HepG2 (cell line): ENCODE measurements around the gene CDHR5. TPM values are rescaled to one million over a fixed set of nuclear protein-coding genes. Genes with fewer than 3 reads are reported as not detected.

Experiments
- IRF2 ChIP-seq: IDR thresholded peaks from 2 replicates; pipeline ENCODE4 v1.6.1; 2018; ENCODE audit warnings: missing genetic modification reagents, missing compliant biosample characterization
- JUND ChIP-seq: sonication (generic); formaldehyde crosslinking; IDR thresholded peaks from 2 replicates; pipeline ENCODE4 v1.8.0; 2022; ENCODE audit warnings: mild to moderate bottlenecking, missing genetic modification reagents
- NFRKB ChIP-seq: fragments of 450-650 bp; IDR thresholded peaks from 2 replicates; pipeline ENCODE4 v1.6.1; 2017
- RXRB ChIP-seq: IDR thresholded peaks from 2 replicates; pipeline ENCODE4 v1.6.1; 2016; ENCODE audit warnings: borderline replicate concordance, missing genetic modification reagents, missing compliant biosample characterization
- SMC3 ChIP-seq: IDR thresholded peaks from 2 replicates; pipeline ENCODE4 v1.6.1; 2011; ENCODE audit warnings: low read length, improper control_type of control experiment
- SPEN ChIP-seq: sonication (generic); formaldehyde crosslinking; IDR thresholded peaks from 2 replicates; pipeline ENCODE4 v1.5.1; 2020; ENCODE audit warnings: low read depth, mild to moderate bottlenecking, missing genetic modification reagents
- ZNF44 ChIP-seq: sonication (generic); formaldehyde crosslinking; IDR thresholded peaks from 2 replicates; pipeline ENCODE4 v1.5.1; 2020; ENCODE audit warnings: mild to moderate bottlenecking, missing genetic modification reagents
- ZNF530 ChIP-seq: sonication (generic); formaldehyde crosslinking; IDR thresholded peaks from 2 replicates; pipeline ENCODE4 v1.5.0; 2020; ENCODE audit warnings: low read depth, mild to moderate bottlenecking, missing genetic modification reagents
- ZNF878 ChIP-seq: sonication (generic); formaldehyde crosslinking; IDR thresholded peaks from 2 replicates; pipeline ENCODE4 v1.8.1; 2023; ENCODE audit warnings: mild to moderate bottlenecking, missing genetic modification reagents, moderate library complexity
- ZSCAN12 ChIP-seq: sonication (generic); formaldehyde crosslinking; IDR thresholded peaks from 2 replicates; pipeline ENCODE4 v1.9.0; 2021; ENCODE audit warnings: mild to moderate bottlenecking, missing genetic modification reagents
- ZSCAN22 ChIP-seq: sonication (generic); formaldehyde crosslinking; IDR thresholded peaks from 2 replicates; pipeline ENCODE4 v1.4.0; 2020; ENCODE audit warnings: mild to moderate bottlenecking, missing genetic modification reagents
- polyA plus RNA-seq, 8 experiments: library from polyadenylated mRNA; depleted of rRNA in 3 of 8; stranded (reverse) in 7 of 8; unstranded in 1 of 8; fragments of >200 nt; fragmentation: Illumina TruSeq in 4 of 8; extraction: Trizol in 4 of 8; gene quantifications; 2 replicates each; pipeline versions ENCODE4 v1.2.1 to v1.2.3, GENCODE V29; 2011 to 2016; ENCODE audit warnings: low read depth in 4 of 8, missing spikeins in 1 of 8, mixed read lengths in 1 of 8; ENCODE audit not compliant: insufficient read depth in 1 of 8
- total RNA-seq, 5 experiments: library from RNA; depleted of rRNA; stranded (reverse); fragments of >200 nt; fragmentation: Illumina TruSeq; extraction: Trizol; gene quantifications; 2 replicates each; pipeline ENCODE4 v1.2.3, GENCODE V29; 2016; ENCODE audit warnings: low read depth in 1 of 5
- TF ChIP-seq, protein P1 (sequence below): sonication (generic); formaldehyde crosslinking; IDR thresholded peaks from 2 replicates; pipeline ENCODE4 v1.5.0; 2020; ENCODE audit warnings: mild to moderate bottlenecking, missing genetic modification reagents, moderate library complexity
- TF ChIP-seq, protein P2 (sequence below): sonication (generic); formaldehyde crosslinking; IDR thresholded peaks from 2 replicates; pipeline ENCODE4 v1.4.0; 2020; ENCODE audit warnings: missing genetic modification reagents
- TF ChIP-seq, protein P3 (sequence below): IDR thresholded peaks from 2 replicates; pipeline ENCODE4 v1.6.1; 2016; ENCODE audit warnings: missing compliant biosample characterization, missing genetic modification reagents, borderline replicate concordance
- TF ChIP-seq, protein P4 (sequence below): sonication (generic); formaldehyde crosslinking; IDR thresholded peaks from 2 replicates; pipeline ENCODE4 v1.8.1; 2023; ENCODE audit warnings: mild to moderate bottlenecking, missing genetic modification reagents, borderline replicate concordance
- TF ChIP-seq, protein P5 (sequence below): sonication (generic); formaldehyde crosslinking; IDR thresholded peaks from 2 replicates; pipeline ENCODE4 v1.4.0; 2020; ENCODE audit warnings: missing genetic modification reagents

CDHR5 gene
- total and polyA plus RNA-seq, 2 of the 13 experiments (the other 11 are each of a cell fraction or from before 2014, with no cell fraction given), result 0.46 to 0.71 TPM

DNA sequence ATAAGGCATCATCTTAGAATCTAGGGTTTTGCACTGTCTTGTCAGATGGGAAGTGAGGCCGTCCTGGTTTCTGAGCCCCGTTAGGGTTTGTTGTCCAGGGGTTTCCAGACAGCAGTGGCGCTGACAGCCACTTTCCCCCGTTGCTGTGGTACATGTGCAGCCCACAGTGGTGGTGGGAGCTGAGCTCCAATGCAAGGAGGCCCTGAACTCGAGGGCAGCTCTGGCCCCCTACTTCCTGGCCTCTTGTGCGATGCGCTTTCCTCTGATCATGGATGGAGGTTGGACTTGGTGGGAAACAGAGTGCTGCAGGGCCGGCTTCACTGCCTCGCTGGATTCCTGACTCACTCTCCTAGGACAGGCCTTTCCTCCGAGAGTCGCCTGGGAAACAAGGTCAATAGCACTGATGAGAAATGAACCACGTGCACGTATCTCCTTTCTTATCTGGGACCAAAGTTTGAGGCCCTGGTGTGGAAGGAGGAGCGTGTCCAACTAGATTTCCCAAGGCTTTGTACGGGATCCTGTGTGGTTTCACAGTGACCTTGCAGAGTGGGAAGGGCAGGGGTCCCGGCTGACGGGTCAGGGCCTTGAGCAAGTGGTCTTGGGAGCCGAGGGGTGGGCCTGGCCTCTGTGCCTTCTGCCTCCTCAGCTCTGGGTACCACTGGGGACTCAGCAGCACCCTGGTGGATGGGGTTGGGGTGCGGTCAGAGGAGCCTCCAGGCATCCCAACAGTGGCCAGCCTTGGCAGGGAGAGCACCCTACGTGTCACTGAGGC lies 44.7 kb downstream of the CDHR5 start (continued):
- TF ChIP-seq, protein P1, sequence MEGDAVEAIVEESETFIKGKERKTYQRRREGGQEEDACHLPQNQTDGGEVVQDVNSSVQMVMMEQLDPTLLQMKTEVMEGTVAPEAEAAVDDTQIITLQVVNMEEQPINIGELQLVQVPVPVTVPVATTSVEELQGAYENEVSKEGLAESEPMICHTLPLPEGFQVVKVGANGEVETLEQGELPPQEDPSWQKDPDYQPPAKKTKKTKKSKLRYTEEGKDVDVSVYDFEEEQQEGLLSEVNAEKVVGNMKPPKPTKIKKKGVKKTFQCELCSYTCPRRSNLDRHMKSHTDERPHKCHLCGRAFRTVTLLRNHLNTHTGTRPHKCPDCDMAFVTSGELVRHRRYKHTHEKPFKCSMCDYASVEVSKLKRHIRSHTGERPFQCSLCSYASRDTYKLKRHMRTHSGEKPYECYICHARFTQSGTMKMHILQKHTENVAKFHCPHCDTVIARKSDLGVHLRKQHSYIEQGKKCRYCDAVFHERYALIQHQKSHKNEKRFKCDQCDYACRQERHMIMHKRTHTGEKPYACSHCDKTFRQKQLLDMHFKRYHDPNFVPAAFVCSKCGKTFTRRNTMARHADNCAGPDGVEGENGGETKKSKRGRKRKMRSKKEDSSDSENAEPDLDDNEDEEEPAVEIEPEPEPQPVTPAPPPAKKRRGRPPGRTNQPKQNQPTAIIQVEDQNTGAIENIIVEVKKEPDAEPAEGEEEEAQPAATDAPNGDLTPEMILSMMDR (CRISPR knock-in tag), result no peak
- TF ChIP-seq ZNF530 (CRISPR knock-in tag) (no peak), IRF2 (CRISPR knock-in tag) (no peak; the same call in 1 of the 2 replicates), ZNF44 (no peak), SMC3 (no peak), NFRKB (no peak), ZNF878 (CRISPR knock-in tag) (no peak), ZSCAN22 (CRISPR knock-in tag) (no peak), RXRB (CRISPR knock-in tag) (peak; percentile 74), ZSCAN12 (CRISPR knock-in tag) (no peak), SPEN (CRISPR knock-in tag) (peak; percentile 79), JUND (CRISPR knock-in tag) (no peak; the same call in 1 of the 2 replicates)
- TF ChIP-seq, protein P2, sequence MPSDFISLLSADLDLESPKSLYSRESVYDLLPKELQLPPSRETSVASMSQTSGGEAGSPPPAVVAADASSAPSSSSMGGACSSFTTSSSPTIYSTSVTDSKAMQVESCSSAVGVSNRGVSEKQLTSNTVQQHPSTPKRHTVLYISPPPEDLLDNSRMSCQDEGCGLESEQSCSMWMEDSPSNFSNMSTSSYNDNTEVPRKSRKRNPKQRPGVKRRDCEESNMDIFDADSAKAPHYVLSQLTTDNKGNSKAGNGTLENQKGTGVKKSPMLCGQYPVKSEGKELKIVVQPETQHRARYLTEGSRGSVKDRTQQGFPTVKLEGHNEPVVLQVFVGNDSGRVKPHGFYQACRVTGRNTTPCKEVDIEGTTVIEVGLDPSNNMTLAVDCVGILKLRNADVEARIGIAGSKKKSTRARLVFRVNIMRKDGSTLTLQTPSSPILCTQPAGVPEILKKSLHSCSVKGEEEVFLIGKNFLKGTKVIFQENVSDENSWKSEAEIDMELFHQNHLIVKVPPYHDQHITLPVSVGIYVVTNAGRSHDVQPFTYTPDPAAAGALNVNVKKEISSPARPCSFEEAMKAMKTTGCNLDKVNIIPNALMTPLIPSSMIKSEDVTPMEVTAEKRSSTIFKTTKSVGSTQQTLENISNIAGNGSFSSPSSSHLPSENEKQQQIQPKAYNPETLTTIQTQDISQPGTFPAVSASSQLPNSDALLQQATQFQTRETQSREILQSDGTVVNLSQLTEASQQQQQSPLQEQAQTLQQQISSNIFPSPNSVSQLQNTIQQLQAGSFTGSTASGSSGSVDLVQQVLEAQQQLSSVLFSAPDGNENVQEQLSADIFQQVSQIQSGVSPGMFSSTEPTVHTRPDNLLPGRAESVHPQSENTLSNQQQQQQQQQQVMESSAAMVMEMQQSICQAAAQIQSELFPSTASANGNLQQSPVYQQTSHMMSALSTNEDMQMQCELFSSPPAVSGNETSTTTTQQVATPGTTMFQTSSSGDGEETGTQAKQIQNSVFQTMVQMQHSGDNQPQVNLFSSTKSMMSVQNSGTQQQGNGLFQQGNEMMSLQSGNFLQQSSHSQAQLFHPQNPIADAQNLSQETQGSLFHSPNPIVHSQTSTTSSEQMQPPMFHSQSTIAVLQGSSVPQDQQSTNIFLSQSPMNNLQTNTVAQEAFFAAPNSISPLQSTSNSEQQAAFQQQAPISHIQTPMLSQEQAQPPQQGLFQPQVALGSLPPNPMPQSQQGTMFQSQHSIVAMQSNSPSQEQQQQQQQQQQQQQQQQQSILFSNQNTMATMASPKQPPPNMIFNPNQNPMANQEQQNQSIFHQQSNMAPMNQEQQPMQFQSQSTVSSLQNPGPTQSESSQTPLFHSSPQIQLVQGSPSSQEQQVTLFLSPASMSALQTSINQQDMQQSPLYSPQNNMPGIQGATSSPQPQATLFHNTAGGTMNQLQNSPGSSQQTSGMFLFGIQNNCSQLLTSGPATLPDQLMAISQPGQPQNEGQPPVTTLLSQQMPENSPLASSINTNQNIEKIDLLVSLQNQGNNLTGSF (CRISPR knock-in tag), result no peak
- TF ChIP-seq, protein P3, sequence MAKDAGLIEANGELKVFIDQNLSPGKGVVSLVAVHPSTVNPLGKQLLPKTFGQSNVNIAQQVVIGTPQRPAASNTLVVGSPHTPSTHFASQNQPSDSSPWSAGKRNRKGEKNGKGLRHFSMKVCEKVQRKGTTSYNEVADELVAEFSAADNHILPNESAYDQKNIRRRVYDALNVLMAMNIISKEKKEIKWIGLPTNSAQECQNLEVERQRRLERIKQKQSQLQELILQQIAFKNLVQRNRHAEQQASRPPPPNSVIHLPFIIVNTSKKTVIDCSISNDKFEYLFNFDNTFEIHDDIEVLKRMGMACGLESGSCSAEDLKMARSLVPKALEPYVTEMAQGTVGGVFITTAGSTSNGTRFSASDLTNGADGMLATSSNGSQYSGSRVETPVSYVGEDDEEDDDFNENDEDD (CRISPR knock-in tag), result peak; percentile 75; the same call in 1 of the 2 replicates
- TF ChIP-seq, protein P4, sequence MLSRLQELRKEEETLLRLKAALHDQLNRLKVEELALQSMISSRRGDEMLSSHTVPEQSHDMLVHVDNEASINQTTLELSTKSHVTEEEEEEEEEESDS (CRISPR knock-in tag), result no peak
- TF ChIP-seq, protein P5, sequence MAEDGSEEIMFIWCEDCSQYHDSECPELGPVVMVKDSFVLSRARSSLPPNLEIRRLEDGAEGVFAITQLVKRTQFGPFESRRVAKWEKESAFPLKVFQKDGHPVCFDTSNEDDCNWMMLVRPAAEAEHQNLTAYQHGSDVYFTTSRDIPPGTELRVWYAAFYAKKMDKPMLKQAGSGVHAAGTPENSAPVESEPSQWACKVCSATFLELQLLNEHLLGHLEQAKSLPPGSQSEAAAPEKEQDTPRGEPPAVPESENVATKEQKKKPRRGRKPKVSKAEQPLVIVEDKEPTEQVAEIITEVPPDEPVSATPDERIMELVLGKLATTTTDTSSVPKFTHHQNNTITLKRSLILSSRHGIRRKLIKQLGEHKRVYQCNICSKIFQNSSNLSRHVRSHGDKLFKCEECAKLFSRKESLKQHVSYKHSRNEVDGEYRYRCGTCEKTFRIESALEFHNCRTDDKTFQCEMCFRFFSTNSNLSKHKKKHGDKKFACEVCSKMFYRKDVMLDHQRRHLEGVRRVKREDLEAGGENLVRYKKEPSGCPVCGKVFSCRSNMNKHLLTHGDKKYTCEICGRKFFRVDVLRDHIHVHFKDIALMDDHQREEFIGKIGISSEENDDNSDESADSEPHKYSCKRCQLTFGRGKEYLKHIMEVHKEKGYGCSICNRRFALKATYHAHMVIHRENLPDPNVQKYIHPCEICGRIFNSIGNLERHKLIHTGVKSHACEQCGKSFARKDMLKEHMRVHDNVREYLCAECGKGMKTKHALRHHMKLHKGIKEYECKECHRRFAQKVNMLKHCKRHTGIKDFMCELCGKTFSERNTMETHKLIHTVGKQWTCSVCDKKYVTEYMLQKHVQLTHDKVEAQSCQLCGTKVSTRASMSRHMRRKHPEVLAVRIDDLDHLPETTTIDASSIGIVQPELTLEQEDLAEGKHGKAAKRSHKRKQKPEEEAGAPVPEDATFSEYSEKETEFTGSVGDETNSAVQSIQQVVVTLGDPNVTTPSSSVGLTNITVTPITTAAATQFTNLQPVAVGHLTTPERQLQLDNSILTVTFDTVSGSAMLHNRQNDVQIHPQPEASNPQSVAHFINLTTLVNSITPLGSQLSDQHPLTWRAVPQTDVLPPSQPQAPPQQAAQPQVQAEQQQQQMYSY (CRISPR knock-in tag), result no peak
